GM21786 (cell line): ENCODE results near the gene TALDO1.

Source experiments
- ATAC-seq: cut with Tn5 transposase; IDR thresholded peaks from one replicate; pipeline ENCODE4 v1.9.1; 2021; ENCODE audit not compliant: unreplicated experiment

TALDO1 gene

GRCh38 chr11:767238-767637 lies 20.0 kb downstream of the TALDO1 start:
- ATAC-seq, result no peak

GRCh38 chr11:769887-770641 lies 22.8 kb downstream of the TALDO1 start:
- no peak for ATAC-seq

GRCh38 chr11:770642-771616 lies 23.7 kb downstream of the TALDO1 start:
- no peak for ATAC-seq

GRCh38 chr11:771617-772204 lies 24.4 kb downstream of the TALDO1 start:
- no peak for ATAC-seq

- no peak for ATAC-seq
These were observed 25.4 kb downstream of the TALDO1 start for GRCh38 chr11:772429-773390.

GRCh38 chr11:773425-773824 lies 26.2 kb downstream of the TALDO1 start:
- no peak for ATAC-seq

GRCh38 chr11:773830-774229 lies 26.6 kb downstream of the TALDO1 start:
- no peak for ATAC-seq

GRCh38 chr11:774873-775592 lies 27.8 kb downstream of the TALDO1 start:
- ATAC-seq, result no peak

GRCh38 chr11:776263-776560 lies 28.9 kb downstream of the TALDO1 start:
- no peak for ATAC-seq

- ATAC-seq, result peak; percentile 30
These were observed 29.5 kb downstream of the TALDO1 start for GRCh38 chr11:776561-777287.

GRCh38 chr11:777288-778255 lies 30.3 kb downstream of the TALDO1 start, which contains the start of gene GATD1:
Gene GATD1, minus strand, starts transcription at chr11:777487. Its CDS starts 25 bp downstream, at chr11:777462.
- ATAC-seq, result peak; percentile 74

- ATAC-seq, result no peak
These were observed 32.0 kb downstream of the TALDO1 start for GRCh38 chr11:778976-779954.

- no peak for ATAC-seq
These were observed 32.8 kb downstream of the TALDO1 start for GRCh38 chr11:779955-780532.

- no peak for ATAC-seq
These were observed 35.3 kb downstream of the TALDO1 start for GRCh38 chr11:782264-783174.

GRCh38 chr11:783581-784015 lies 36.3 kb downstream of the TALDO1 start:
- no peak for ATAC-seq
